HepG2 (cell line): Measurements from ENCODE around the gene TRPC1. TPM values are rescaled to one million over a fixed set of nuclear protein-coding genes. Genes with fewer than 3 reads are reported as not detected.
A peak's percentile ranks its signal among the peaks of the same experiment; 100 is the strongest.

ENCODE experiments used
- EP300 ChIP-seq, 3 experiments: sonication (generic) in 1 of 3; formaldehyde crosslinking in 1 of 3; IDR thresholded peaks; 2 replicates each; pipeline versions ENCODE4 v1.5.1 to v1.6.1; 2011 to 2020; ENCODE audit warnings: low read depth in 2 of 3, low read length in 2 of 3, borderline replicate concordance in 1 of 3, improper control_type of control experiment in 1 of 3, mild to moderate bottlenecking in 1 of 3, missing genetic modification reagents in 1 of 3, moderate library complexity in 1 of 3
- ESRRA ChIP-seq: sonication (generic); formaldehyde crosslinking; IDR thresholded peaks from 2 replicates; pipeline ENCODE4 v1.5.1; 2020; ENCODE audit warnings: mild to moderate bottlenecking, low read depth, missing genetic modification reagents
- GATAD2A ChIP-seq: IDR thresholded peaks from 2 replicates; pipeline ENCODE4 v1.6.1; 2016
- MZF1 ChIP-seq: sonication (generic); formaldehyde crosslinking; IDR thresholded peaks from 2 replicates; pipeline ENCODE4 v1.8.1; 2023; ENCODE audit warnings: mild to moderate bottlenecking, missing genetic modification reagents, borderline replicate concordance
- SATB2 ChIP-seq: sonication (generic); formaldehyde crosslinking; IDR thresholded peaks from 2 replicates; pipeline ENCODE4 v1.5.0; 2020; ENCODE audit warnings: missing genetic modification reagents
- SMAD3 ChIP-seq: sonication (generic); formaldehyde crosslinking; IDR thresholded peaks from 2 replicates; pipeline ENCODE4 v1.4.0; 2020; ENCODE audit warnings: missing genetic modification reagents
- U2AF1 ChIP-seq: fragments of 200-400 bp; formaldehyde crosslinking; optimal IDR thresholded peaks from 2 replicates; pipeline ENCODE3; 2017; ENCODE audit warnings: mild to moderate bottlenecking, low read depth, low read length
- YEATS2 ChIP-seq: sonication (generic); formaldehyde crosslinking; IDR thresholded peaks from 2 replicates; pipeline ENCODE4 v1.4.0; 2020; ENCODE audit warnings: missing genetic modification reagents, borderline replicate concordance
- ZSCAN9 ChIP-seq: IDR thresholded peaks from 2 replicates; pipeline ENCODE4 v1.6.1; 2016; ENCODE audit warnings: borderline replicate concordance
- polyA plus RNA-seq, 8 experiments: library from polyadenylated mRNA; depleted of rRNA in 3 of 8; stranded (reverse) in 7 of 8; unstranded in 1 of 8; fragments of >200 nt; fragmentation: Illumina TruSeq in 4 of 8; extraction: Trizol in 4 of 8; gene quantifications; 2 replicates each; pipeline versions ENCODE4 v1.2.1 to v1.2.3, GENCODE V29; 2011 to 2016; ENCODE audit warnings: low read depth in 4 of 8, missing spikeins in 1 of 8, mixed read lengths in 1 of 8; ENCODE audit not compliant: insufficient read depth in 1 of 8
- total RNA-seq, 5 experiments: library from RNA; depleted of rRNA; stranded (reverse); fragments of >200 nt; fragmentation: Illumina TruSeq; extraction: Trizol; gene quantifications; 2 replicates each; pipeline ENCODE4 v1.2.3, GENCODE V29; 2016; ENCODE audit warnings: low read depth in 1 of 5
- TF ChIP-seq, protein P1 (sequence below): IDR thresholded peaks from 2 replicates; pipeline ENCODE4 v1.6.1; 2012; ENCODE audit warnings: low read depth, low read length, improper control_type of control experiment
- TF ChIP-seq, protein P2 (sequence below): sonication (generic); formaldehyde crosslinking; conservative IDR thresholded peaks from 2 replicates; pipeline ENCODE4 v1.4.0; 2020; ENCODE audit warnings: mild to moderate bottlenecking, missing genetic modification reagents, moderate library complexity
- TF ChIP-seq, protein P3 (sequence below): fragments of 450-650 bp; IDR thresholded peaks from 2 replicates; pipeline ENCODE4 v1.6.1; 2016
- TF ChIP-seq, protein P4 (sequence below): IDR thresholded peaks from 2 replicates; pipeline ENCODE4 v1.4.0; 2020; ENCODE audit warnings: mild to moderate bottlenecking, missing genetic modification reagents
- TF ChIP-seq, protein P5 (sequence below): sonication (generic); formaldehyde crosslinking; IDR thresholded peaks from 2 replicates; pipeline ENCODE4 v1.4.0; 2020; ENCODE audit warnings: mild to moderate bottlenecking, missing genetic modification reagents

The TRPC1 gene
- total and polyA plus RNA-seq, 2 of the 13 experiments (the other 11 are each of a cell fraction or from before 2014, with no cell fraction given): 10.8 to 13.1 TPM

DNA sequence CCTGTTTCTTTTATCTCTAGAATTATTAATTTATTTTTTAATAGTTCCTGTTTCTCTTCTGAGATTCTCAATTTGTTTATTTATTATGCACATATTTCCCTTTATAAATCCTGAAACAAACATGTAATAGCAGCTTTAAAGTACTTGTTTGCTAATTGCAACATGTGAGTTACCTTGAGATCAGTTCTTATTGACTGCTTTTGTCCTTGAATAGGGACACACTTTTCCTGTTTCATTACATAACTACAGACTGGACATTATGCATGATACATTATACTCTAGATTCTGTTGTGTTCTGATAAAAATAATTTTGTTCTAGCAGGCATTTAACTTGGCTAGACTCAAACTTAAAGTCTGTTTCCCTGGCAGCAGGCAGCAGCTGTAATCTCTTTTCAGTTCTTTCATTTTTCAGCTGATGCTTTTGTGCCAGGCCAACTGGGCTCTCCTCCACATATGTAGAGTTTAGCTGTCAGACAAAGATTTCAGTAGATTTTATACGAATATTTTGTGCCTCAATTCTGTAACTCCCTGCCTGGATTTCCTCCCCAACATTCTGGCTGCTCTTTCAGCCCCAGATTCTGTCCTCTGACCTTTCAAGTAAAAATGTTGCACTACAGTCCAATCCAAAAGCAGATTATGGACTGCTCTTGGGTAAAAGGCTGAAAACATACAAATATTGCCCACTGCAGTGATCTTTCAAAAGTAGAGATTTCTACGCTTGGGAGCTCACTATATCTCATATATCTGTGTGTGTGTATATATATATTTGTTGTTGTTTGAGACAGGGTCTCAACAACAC lies 123.1 kb downstream of the TRPC1 start (continued):
- TF ChIP-seq GATAD2A: peak; percentile 98
- TF ChIP-seq SMAD3 (CRISPR knock-in tag): peak; percentile 73; the same call in 1 of the 2 replicates
- 0 out of 2 replicates have a peak, but pooled peaks have one; percentile 57 for TF ChIP-seq SATB2 (CRISPR knock-in tag)
- no peak for TF ChIP-seq U2AF1
- TF ChIP-seq MZF1 (CRISPR knock-in tag): no peak
- TF ChIP-seq, protein P1, sequence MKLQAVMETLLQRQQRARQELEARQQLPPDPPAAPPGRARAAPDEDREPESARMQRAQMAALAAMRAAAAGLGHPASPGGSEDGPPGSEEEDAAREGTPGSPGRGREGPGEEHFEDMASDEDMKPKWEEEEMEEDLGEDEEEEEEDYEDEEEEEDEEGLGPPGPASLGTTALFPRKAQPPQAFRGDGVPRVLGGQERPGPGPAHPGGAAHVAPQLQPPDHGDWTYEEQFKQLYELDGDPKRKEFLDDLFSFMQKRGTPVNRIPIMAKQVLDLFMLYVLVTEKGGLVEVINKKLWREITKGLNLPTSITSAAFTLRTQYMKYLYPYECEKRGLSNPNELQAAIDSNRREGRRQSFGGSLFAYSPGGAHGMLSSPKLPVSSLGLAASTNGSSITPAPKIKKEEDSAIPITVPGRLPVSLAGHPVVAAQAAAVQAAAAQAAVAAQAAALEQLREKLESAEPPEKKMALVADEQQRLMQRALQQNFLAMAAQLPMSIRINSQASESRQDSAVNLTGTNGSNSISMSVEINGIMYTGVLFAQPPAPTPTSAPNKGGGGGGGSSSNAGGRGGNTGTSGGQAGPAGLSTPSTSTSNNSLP: peak; percentile 78
- TF ChIP-seq, protein P2, sequence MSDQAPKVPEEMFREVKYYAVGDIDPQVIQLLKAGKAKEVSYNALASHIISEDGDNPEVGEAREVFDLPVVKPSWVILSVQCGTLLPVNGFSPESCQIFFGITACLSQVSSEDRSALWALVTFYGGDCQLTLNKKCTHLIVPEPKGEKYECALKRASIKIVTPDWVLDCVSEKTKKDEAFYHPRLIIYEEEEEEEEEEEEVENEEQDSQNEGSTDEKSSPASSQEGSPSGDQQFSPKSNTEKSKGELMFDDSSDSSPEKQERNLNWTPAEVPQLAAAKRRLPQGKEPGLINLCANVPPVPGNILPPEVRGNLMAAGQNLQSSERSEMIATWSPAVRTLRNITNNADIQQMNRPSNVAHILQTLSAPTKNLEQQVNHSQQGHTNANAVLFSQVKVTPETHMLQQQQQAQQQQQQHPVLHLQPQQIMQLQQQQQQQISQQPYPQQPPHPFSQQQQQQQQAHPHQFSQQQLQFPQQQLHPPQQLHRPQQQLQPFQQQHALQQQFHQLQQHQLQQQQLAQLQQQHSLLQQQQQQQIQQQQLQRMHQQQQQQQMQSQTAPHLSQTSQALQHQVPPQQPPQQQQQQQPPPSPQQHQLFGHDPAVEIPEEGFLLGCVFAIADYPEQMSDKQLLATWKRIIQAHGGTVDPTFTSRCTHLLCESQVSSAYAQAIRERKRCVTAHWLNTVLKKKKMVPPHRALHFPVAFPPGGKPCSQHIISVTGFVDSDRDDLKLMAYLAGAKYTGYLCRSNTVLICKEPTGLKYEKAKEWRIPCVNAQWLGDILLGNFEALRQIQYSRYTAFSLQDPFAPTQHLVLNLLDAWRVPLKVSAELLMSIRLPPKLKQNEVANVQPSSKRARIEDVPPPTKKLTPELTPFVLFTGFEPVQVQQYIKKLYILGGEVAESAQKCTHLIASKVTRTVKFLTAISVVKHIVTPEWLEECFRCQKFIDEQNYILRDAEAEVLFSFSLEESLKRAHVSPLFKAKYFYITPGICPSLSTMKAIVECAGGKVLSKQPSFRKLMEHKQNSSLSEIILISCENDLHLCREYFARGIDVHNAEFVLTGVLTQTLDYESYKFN: peak; percentile 87
- TF ChIP-seq, protein P3, sequence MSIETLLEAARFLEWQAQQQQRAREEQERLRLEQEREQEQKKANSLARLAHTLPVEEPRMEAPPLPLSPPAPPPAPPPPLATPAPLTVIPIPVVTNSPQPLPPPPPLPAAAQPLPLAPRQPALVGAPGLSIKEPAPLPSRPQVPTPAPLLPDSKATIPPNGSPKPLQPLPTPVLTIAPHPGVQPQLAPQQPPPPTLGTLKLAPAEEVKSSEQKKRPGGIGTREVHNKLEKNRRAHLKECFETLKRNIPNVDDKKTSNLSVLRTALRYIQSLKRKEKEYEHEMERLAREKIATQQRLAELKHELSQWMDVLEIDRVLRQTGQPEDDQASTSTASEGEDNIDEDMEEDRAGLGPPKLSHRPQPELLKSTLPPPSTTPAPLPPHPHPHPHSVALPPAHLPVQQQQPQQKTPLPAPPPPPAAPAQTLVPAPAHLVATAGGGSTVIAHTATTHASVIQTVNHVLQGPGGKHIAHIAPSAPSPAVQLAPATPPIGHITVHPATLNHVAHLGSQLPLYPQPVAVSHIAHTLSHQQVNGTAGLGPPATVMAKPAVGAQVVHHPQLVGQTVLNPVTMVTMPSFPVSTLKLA: no peak
- TF ChIP-seq, protein P4, sequence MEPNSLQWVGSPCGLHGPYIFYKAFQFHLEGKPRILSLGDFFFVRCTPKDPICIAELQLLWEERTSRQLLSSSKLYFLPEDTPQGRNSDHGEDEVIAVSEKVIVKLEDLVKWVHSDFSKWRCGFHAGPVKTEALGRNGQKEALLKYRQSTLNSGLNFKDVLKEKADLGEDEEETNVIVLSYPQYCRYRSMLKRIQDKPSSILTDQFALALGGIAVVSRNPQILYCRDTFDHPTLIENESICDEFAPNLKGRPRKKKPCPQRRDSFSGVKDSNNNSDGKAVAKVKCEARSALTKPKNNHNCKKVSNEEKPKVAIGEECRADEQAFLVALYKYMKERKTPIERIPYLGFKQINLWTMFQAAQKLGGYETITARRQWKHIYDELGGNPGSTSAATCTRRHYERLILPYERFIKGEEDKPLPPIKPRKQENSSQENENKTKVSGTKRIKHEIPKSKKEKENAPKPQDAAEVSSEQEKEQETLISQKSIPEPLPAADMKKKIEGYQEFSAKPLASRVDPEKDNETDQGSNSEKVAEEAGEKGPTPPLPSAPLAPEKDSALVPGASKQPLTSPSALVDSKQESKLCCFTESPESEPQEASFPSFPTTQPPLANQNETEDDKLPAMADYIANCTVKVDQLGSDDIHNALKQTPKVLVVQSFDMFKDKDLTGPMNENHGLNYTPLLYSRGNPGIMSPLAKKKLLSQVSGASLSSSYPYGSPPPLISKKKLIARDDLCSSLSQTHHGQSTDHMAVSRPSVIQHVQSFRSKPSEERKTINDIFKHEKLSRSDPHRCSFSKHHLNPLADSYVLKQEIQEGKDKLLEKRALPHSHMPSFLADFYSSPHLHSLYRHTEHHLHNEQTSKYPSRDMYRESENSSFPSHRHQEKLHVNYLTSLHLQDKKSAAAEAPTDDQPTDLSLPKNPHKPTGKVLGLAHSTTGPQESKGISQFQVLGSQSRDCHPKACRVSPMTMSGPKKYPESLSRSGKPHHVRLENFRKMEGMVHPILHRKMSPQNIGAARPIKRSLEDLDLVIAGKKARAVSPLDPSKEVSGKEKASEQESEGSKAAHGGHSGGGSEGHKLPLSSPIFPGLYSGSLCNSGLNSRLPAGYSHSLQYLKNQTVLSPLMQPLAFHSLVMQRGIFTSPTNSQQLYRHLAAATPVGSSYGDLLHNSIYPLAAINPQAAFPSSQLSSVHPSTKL: peak; percentile 97
- TF ChIP-seq YEATS2 (CRISPR knock-in tag): peak; percentile 32; the same call in 1 of the 2 replicates
- peak; percentile 25 to 89; a peak in 2 of 4 replicates for TF ChIP-seq EP300 (IDR thresholded peaks at IDR 0.05; ENCODE audit: low read depth in 2 of 2, low read length in 2 of 2)
- no peak for TF ChIP-seq EP300 (CRISPR knock-in tag; IDR thresholded peaks at IDR 0.05; ENCODE audit: borderline replicate concordance)
- TF ChIP-seq ESRRA (CRISPR knock-in tag): peak; percentile 86; the same call in 1 of the 2 replicates
- 0 out of 2 replicates have a peak, but pooled peaks have one; percentile 42 for TF ChIP-seq ZSCAN9 (CRISPR knock-in tag)
- TF ChIP-seq, protein P5, sequence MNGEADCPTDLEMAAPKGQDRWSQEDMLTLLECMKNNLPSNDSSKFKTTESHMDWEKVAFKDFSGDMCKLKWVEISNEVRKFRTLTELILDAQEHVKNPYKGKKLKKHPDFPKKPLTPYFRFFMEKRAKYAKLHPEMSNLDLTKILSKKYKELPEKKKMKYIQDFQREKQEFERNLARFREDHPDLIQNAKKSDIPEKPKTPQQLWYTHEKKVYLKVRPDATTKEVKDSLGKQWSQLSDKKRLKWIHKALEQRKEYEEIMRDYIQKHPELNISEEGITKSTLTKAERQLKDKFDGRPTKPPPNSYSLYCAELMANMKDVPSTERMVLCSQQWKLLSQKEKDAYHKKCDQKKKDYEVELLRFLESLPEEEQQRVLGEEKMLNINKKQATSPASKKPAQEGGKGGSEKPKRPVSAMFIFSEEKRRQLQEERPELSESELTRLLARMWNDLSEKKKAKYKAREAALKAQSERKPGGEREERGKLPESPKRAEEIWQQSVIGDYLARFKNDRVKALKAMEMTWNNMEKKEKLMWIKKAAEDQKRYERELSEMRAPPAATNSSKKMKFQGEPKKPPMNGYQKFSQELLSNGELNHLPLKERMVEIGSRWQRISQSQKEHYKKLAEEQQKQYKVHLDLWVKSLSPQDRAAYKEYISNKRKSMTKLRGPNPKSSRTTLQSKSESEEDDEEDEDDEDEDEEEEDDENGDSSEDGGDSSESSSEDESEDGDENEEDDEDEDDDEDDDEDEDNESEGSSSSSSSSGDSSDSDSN (CRISPR knock-in tag): no peak
